Retinal pigment epithelial cell (primary cell): ENCODE data around the gene PRSS53.
"Not testable (repeated sequence)": the region's sequence is repeated elsewhere in the genome, so short reads cannot be mapped to it uniquely, and the experiment has no call there.

Experiments used
- DNase-seq: peaks from one replicate; pipeline ENCODE4 v3.0.0-alpha.2; 2010; ENCODE audit warnings: low read depth
- H3K4me3 ChIP-seq: 2 replicates; pipeline ENCODE4 v1.5.1; 2011; ENCODE audit warnings: mild to moderate bottlenecking, low read length, control low read depth, moderate library complexity
- CTCF ChIP-seq: conservative IDR thresholded peaks from 2 replicates; pipeline ENCODE4 v1.5.1; 2011; ENCODE audit warnings: low read depth, low read length, control low read depth, inconsistent platforms

Gene PRSS53

GRCh38 chr16:31108794-31109558, 20.2 kb upstream of the PRSS53 start:
- H3K4me3 ChIP-seq: peak overlapping the region; percentile 70
- no peak for TF ChIP-seq CTCF
- DNase-seq: no peak

GRCh38 chr16:31108035-31108793, 19.5 kb upstream of the PRSS53 start, which contains the start of gene BCKDK:
TSS of gene BCKDK (plus strand) at chr16:31108386. CDS start at chr16:31109224, 838 bp downstream.
- H3K4me3 ChIP-seq: peak within 1 kb of the TSS; percentile 70
- TF ChIP-seq CTCF: no peak
- no peak for DNase-seq

- TF ChIP-seq CTCF: no peak
Measured at GRCh38 chr16:31107465-31107867, 18.7 kb upstream of the PRSS53 start.

GRCh38 chr16:31106509-31107464, 18.0 kb upstream of the PRSS53 start:
- no peak for DNase-seq
- no peak for TF ChIP-seq CTCF
- H3K4me3 ChIP-seq: no peak overlapping the region

More at GRCh38 chr16:31107465-31107867, 18.7 kb upstream of the PRSS53 start:
- H3K4me3 ChIP-seq: peak overlapping the region; percentile 70
- DNase-seq: no peak

GRCh38 chr16:31105677-31106213, 17.0 kb upstream of the PRSS53 start:
- DNase-seq: no peak
- no peak overlapping the region for H3K4me3 ChIP-seq

GRCh38 chr16:31100876-31101641, 12.3 kb upstream of the PRSS53 start:
- H3K4me3 ChIP-seq, DNase-seq: not testable (repeated sequence)

More at GRCh38 chr16:31105677-31106213, 17.0 kb upstream of the PRSS53 start:
- peak; percentile 82 for TF ChIP-seq CTCF
